OCI-LY3 (cell line): ENCODE measurements around the gene CXXC5.

Experiments
- EZH2phosphoT487 ChIP-seq: fragments of 200-600 bp; shearing (Covaris generic); IDR thresholded peaks from 2 replicates; pipeline ENCODE4 v1.6.1; 2018; ENCODE audit warnings: antibody characterized with exemption, mixed run types, low read depth
- TF ChIP-seq, protein P1 (sequence below): fragments of 200-600, 300-600 bp; sonication (generic); IDR thresholded peaks from 2 replicates; pipeline ENCODE4 v1.5.1; 2014; ENCODE audit warnings: antibody characterized with exemption, low read length, low read depth

DNA sequence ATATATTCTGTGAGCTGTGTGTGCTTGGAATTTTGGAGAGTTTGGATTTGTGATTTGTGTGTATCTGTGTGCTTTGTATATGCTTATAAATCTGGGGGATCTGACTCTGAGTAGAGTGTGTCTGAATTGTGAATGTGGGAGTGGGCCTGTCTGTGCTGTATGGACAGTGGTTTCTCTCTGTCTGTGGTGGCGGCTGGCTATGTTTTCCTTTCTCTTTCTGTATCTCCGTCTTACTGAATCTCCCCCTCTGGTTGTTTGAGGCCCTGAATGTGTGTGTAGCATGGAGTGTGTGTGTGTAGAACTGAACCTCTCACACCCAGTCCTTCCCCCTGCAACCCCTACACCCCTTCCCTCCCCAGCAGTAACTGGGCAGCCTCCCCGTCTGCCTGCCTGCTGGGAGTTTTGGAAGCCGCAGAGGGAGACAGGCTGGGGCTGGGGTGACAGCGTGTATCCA, 4.7 kb downstream of the CXXC5 start:
- TF ChIP-seq, protein P1, sequence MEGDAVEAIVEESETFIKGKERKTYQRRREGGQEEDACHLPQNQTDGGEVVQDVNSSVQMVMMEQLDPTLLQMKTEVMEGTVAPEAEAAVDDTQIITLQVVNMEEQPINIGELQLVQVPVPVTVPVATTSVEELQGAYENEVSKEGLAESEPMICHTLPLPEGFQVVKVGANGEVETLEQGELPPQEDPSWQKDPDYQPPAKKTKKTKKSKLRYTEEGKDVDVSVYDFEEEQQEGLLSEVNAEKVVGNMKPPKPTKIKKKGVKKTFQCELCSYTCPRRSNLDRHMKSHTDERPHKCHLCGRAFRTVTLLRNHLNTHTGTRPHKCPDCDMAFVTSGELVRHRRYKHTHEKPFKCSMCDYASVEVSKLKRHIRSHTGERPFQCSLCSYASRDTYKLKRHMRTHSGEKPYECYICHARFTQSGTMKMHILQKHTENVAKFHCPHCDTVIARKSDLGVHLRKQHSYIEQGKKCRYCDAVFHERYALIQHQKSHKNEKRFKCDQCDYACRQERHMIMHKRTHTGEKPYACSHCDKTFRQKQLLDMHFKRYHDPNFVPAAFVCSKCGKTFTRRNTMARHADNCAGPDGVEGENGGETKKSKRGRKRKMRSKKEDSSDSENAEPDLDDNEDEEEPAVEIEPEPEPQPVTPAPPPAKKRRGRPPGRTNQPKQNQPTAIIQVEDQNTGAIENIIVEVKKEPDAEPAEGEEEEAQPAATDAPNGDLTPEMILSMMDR: no peak
- TF ChIP-seq EZH2phosphoT487: no peak
